HEK293 (cell line): ENCODE data around the gene WDR13.

Experiments
- AEBP2 ChIP-seq: fragments of 450-650 bp; formaldehyde crosslinking; IDR thresholded peaks from 2 replicates; pipeline ENCODE4 v1.5.1; 2016; ENCODE audit warnings: missing biosample characterization, missing genetic modification characterization, borderline replicate concordance
- REST ChIP-seq: fragments of 450-650 bp; formaldehyde crosslinking; IDR thresholded peaks from 2 replicates; pipeline ENCODE4 v1.5.1; 2016; ENCODE audit warnings: missing biosample characterization, missing genetic modification characterization
- TSHZ1 ChIP-seq: fragments of 450-650 bp; formaldehyde crosslinking; IDR thresholded peaks from 2 replicates; pipeline ENCODE4 v1.5.1; 2016; ENCODE audit warnings: missing biosample characterization, missing genetic modification characterization, borderline replicate concordance
- ZBTB26 ChIP-seq: fragments of 450-650 bp; formaldehyde crosslinking; optimal IDR thresholded peaks from 2 replicates; pipeline ENCODE3; 2016; ENCODE audit warnings: missing biosample characterization, mild to moderate bottlenecking, missing genetic modification characterization
- ZNF2 ChIP-seq: fragments of 450-650 bp; formaldehyde crosslinking; IDR thresholded peaks from 2 replicates; pipeline ENCODE4 v1.5.1; 2016; ENCODE audit warnings: missing biosample characterization, missing genetic modification characterization
- ZNF24 ChIP-seq: fragments of 450-650 bp; formaldehyde crosslinking; IDR thresholded peaks from 2 replicates; pipeline ENCODE4 v1.5.1; 2016; ENCODE audit warnings: missing biosample characterization, missing genetic modification characterization
- ZNF280D ChIP-seq: fragments of 450-650 bp; formaldehyde crosslinking; IDR thresholded peaks from 2 replicates; pipeline ENCODE4 v1.5.1; 2016; ENCODE audit warnings: missing biosample characterization, missing genetic modification characterization
- ZNF292 ChIP-seq: fragments of 450-650 bp; formaldehyde crosslinking; IDR thresholded peaks from 2 replicates; pipeline ENCODE4 v1.5.1; 2016; ENCODE audit warnings: low read depth, missing biosample characterization, missing genetic modification characterization, borderline replicate concordance
- ZNF311 ChIP-seq: fragments of 450-650 bp; formaldehyde crosslinking; IDR thresholded peaks from 2 replicates; pipeline ENCODE4 v1.5.1; 2017; ENCODE audit warnings: missing biosample characterization, missing genetic modification characterization, borderline replicate concordance
- ZNF394 ChIP-seq: fragments of 450-650 bp; formaldehyde crosslinking; IDR thresholded peaks from 2 replicates; pipeline ENCODE4 v1.5.1; 2016; ENCODE audit warnings: missing biosample characterization, missing genetic modification characterization, mild to moderate bottlenecking, moderate library complexity, borderline replicate concordance
- ZNF518A ChIP-seq: fragments of 450-650 bp; formaldehyde crosslinking; conservative IDR thresholded peaks from 2 replicates; pipeline ENCODE4 v1.5.1; 2016; ENCODE audit warnings: low read depth, missing biosample characterization, missing genetic modification characterization
- ZNF529 ChIP-seq: fragments of 450-650 bp; formaldehyde crosslinking; IDR thresholded peaks from 2 replicates; pipeline ENCODE4 v1.5.1; 2017; ENCODE audit warnings: missing genetic modification characterization, missing biosample characterization; ENCODE audit not compliant: insufficient replicate concordance
- ZNF548 ChIP-seq: fragments of 450-650 bp; formaldehyde crosslinking; IDR thresholded peaks from 2 replicates; pipeline ENCODE4 v1.5.1; 2016; ENCODE audit warnings: missing biosample characterization, missing genetic modification characterization
- ZNF558 ChIP-seq: fragments of 450-650 bp; formaldehyde crosslinking; IDR thresholded peaks from 2 replicates; pipeline ENCODE4 v1.5.1; 2016; ENCODE audit warnings: missing biosample characterization, missing genetic modification characterization
- ZNF561 ChIP-seq: fragments of 450-650 bp; IDR thresholded peaks from 2 replicates; pipeline ENCODE4 v1.5.1; 2018; ENCODE audit warnings: missing biosample characterization, missing genetic modification characterization, borderline replicate concordance
- ZNF571 ChIP-seq: fragments of 450-650 bp; formaldehyde crosslinking; IDR thresholded peaks from 2 replicates; pipeline ENCODE4 v1.5.0; 2017; ENCODE audit warnings: missing biosample characterization, missing genetic modification characterization
- ZNF623 ChIP-seq: fragments of 450-650 bp; formaldehyde crosslinking; IDR thresholded peaks from 2 replicates; pipeline ENCODE4 v1.5.1; 2016; ENCODE audit warnings: missing biosample characterization, missing genetic modification characterization
- ZNF830 ChIP-seq: fragments of 450-650 bp; IDR thresholded peaks from 2 replicates; pipeline ENCODE4 v1.5.0; 2018; ENCODE audit warnings: missing biosample characterization, missing genetic modification characterization, low read depth, mild to moderate bottlenecking, moderate library complexity
- ZSCAN16 ChIP-seq: fragments of 450-650 bp; formaldehyde crosslinking; IDR thresholded peaks from 2 replicates; pipeline ENCODE4 v1.5.1; 2016; ENCODE audit warnings: missing biosample characterization, missing genetic modification characterization

WDR13 gene

GRCh38 chrX:48597353-48598264, at the start of gene WDR13 (continued):
- TF ChIP-seq ZNF280D = no peak
- no peak for TF ChIP-seq ZNF561 (tag by site-specific recombination)
- no peak for TF ChIP-seq ZNF311
- no peak for TF ChIP-seq ZNF394 (tag by site-specific recombination)
- peak; percentile 44 for TF ChIP-seq ZBTB26 (tag by site-specific recombination)
- TF ChIP-seq ZNF24 (tag by site-specific recombination) = peak; percentile 16; the same call in 1 of the 2 replicates
- peak; percentile 35; the same call in 1 of the 2 replicates for TF ChIP-seq REST (tag by site-specific recombination)
- TF ChIP-seq AEBP2 (tag by site-specific recombination) = no peak
- TF ChIP-seq ZSCAN16 (tag by site-specific recombination) = no peak
- TF ChIP-seq ZNF571 (tag by site-specific recombination) = no peak
- no peak for TF ChIP-seq TSHZ1 (tag by site-specific recombination)
- no peak for TF ChIP-seq ZNF548 (tag by site-specific recombination)
- no peak for TF ChIP-seq ZNF830 (tag by site-specific recombination)
- TF ChIP-seq ZNF292 = no peak
- no peak for TF ChIP-seq ZNF529
- peak; percentile 30; the same call in 1 of the 2 replicates for TF ChIP-seq ZNF558 (tag by site-specific recombination)
- TF ChIP-seq ZNF2 (tag by site-specific recombination) = peak; percentile 58; the same call in 1 of the 2 replicates
- TF ChIP-seq ZNF518A (tag by site-specific recombination) = 0 out of 2 replicates have a peak, but pooled peaks have one; percentile 43
- TF ChIP-seq ZNF623 (tag by site-specific recombination) = no peak
